GM12878 (cell line): ENCODE measurements around the gene BRAF. TPM values are rescaled to one million over a fixed set of nuclear protein-coding genes. Genes with fewer than 3 reads are reported as not detected.

Experiments used
- ATAC-seq: fragments of 200-7000 bp; cut with Tn5 transposase; 3 replicates; pipeline ENCODE4 v1.9.1; 2020; ENCODE audit warnings: mild to moderate bottlenecking, moderate library complexity
- BruUV-seq: library from RNA; stranded (reverse); fragments of 400-500 nt; replicated peaks from 2 replicates; lab custom pipeline; 2021; lab: Mats Ljungman, UMichigan
- CTCF ChIA-PET: fragments of 300-600 bp; sonication (Branson Sonifier 250); formaldehyde crosslinking; extraction: SDS; loops from one replicate; lab custom pipeline; 2021; ENCODE audit warnings: inconsistent platforms; lab: Yijun Ruan, JAX
- POLR2A ChIA-PET: fragments of 350-600 bp; formaldehyde crosslinking; extraction: SDS; loops from one replicate; lab custom pipeline; 2021; ENCODE audit warnings: inconsistent platforms; lab: Charles Lee
- RAD21 ChIA-PET: fragments of 300-600 bp; sonication (Branson Sonifier 250); formaldehyde crosslinking; loops from one replicate; lab custom pipeline; 2023; ENCODE audit warnings: antibody characterized with exemption; ENCODE audit not compliant: unreplicated experiment; lab: Charles Lee
- SMC1A ChIA-PET: fragments of 300-600 bp; sonication (Branson Sonifier 250); formaldehyde crosslinking; loops from one replicate; lab custom pipeline; 2023; ENCODE audit not compliant: unreplicated experiment, uncharacterized antibody; lab: Charles Lee
- DNase-seq: peaks from one replicate; pipeline ENCODE4 v3.0.0-alpha.2; 2011; ENCODE audit warnings: low read depth, low spot score
- FAIRE-seq: peaks from 3 replicates; lab custom pipeline; 2011; peaks lifted over from hg19 to GRCh38; lab: Jason Lieb, UNC
- H2AFZ ChIP-seq: 2 replicates; pipeline ENCODE4 v1.6.0; 2011; ENCODE audit warnings: low read depth, low read length, control low read depth; ENCODE audit not compliant: control insufficient read depth
- H3K27ac ChIP-seq: 2 replicates; pipeline ENCODE4 v1.5.1; 2011; ENCODE audit warnings: control low read depth; ENCODE audit not compliant: control insufficient read depth, insufficient read depth
- H3K27me3 ChIP-seq, 2 experiments: replicated peaks in 1 of 2; 2 replicates each; pipeline versions ENCODE4 v1.6.0 to v1.6.1; 2011; ENCODE audit warnings: low read length in 1 of 2; ENCODE audit not compliant: control insufficient read depth in 2 of 2, insufficient read depth in 2 of 2
- H3K36me3 ChIP-seq, 2 experiments: 2 replicates each; pipeline ENCODE4 v1.5.1; 2011; ENCODE audit warnings: low read length in 1 of 2; ENCODE audit not compliant: control insufficient read depth in 2 of 2, insufficient read depth in 2 of 2
- H3K4me1 ChIP-seq: 2 replicates; pipeline ENCODE4 v1.6.1; 2011; ENCODE audit warnings: mild to moderate bottlenecking, low read length, moderate library complexity, mixed read lengths; ENCODE audit not compliant: control insufficient read depth, insufficient read depth
- H3K4me2 ChIP-seq: 2 replicates; pipeline ENCODE4 v1.6.0; 2011; ENCODE audit warnings: control low read depth; ENCODE audit not compliant: control insufficient read depth, insufficient read depth
- H3K4me3 ChIP-seq: fragments of 200-600 bp; sonication (generic); 2 replicates; pipeline ENCODE4 v1.5.1; 2016
- H3K79me2 ChIP-seq: 2 replicates; pipeline ENCODE4 v1.6.0; 2011; ENCODE audit warnings: low read length; ENCODE audit not compliant: control insufficient read depth, insufficient read depth
- H3K9ac ChIP-seq: 2 replicates; pipeline ENCODE4 v1.8.0; 2011; ENCODE audit warnings: low read length, control low read depth, mixed read lengths; ENCODE audit not compliant: control insufficient read depth, insufficient read depth
- H3K9me3 ChIP-seq: replicated peaks from 3 replicates; pipeline ENCODE4 v1.5.1; 2011; ENCODE audit warnings: mild to moderate bottlenecking, low read length; ENCODE audit not compliant: control insufficient read depth, insufficient read depth
- H4K20me1 ChIP-seq: 2 replicates; pipeline ENCODE4 v1.6.0; 2011; ENCODE audit not compliant: control insufficient read depth, insufficient read depth
- BCLAF1 ChIP-seq: fragments of 450-650 bp; IDR thresholded peaks from 2 replicates; pipeline ENCODE4 v1.6.1; 2017; ENCODE audit warnings: antibody characterized with exemption, mild to moderate bottlenecking, moderate library complexity
- CBFB ChIP-seq: IDR thresholded peaks from 2 replicates; pipeline ENCODE4 v1.6.1; 2016; ENCODE audit warnings: antibody characterized with exemption, low read depth
- FOS ChIP-seq: IDR thresholded peaks from 3 replicates; pipeline ENCODE4 v1.6.1; 2011; ENCODE audit warnings: borderline replicate concordance; ENCODE audit not compliant: insufficient read length; ENCODE audit errors: extremely low read depth
- JUND ChIP-seq: IDR thresholded peaks from 2 replicates; pipeline ENCODE4 v1.6.1; 2012; ENCODE audit warnings: low read depth, mild to moderate bottlenecking, low read length, improper control_type of control experiment, moderate library complexity
- KDM1A ChIP-seq: fragments of 200-600 bp; sonication (generic); IDR thresholded peaks from 2 replicates; pipeline ENCODE4 v1.6.1; 2016; ENCODE audit warnings: borderline replicate concordance
- NFXL1 ChIP-seq: fragments of 450-650 bp; IDR thresholded peaks from 2 replicates; pipeline ENCODE4 v1.6.1; 2017; ENCODE audit warnings: antibody characterized with exemption, mild to moderate bottlenecking, borderline replicate concordance
- NR2F1 ChIP-seq: fragments of 450-650 bp; conservative IDR thresholded peaks from 2 replicates; pipeline ENCODE4 v1.6.1; 2017; ENCODE audit warnings: mild to moderate bottlenecking
- PAX8 ChIP-seq: fragments of 450-650 bp; IDR thresholded peaks from 2 replicates; pipeline ENCODE4 v1.6.1; 2017; ENCODE audit warnings: mild to moderate bottlenecking, moderate library complexity
- RBBP5 ChIP-seq: fragments of 200-600 bp; sonication (generic); conservative IDR thresholded peaks from 2 replicates; pipeline ENCODE4 v1.6.1; 2016
- YBX1 ChIP-seq: fragments of 450-650 bp; IDR thresholded peaks from 2 replicates; pipeline ENCODE4 v1.6.1; 2016; ENCODE audit warnings: antibody characterized with exemption
- ZNF384 ChIP-seq: IDR thresholded peaks from 2 replicates; pipeline ENCODE4 v1.6.1; 2012; ENCODE audit warnings: low read depth, mild to moderate bottlenecking, low read length, improper control_type of control experiment, borderline replicate concordance
- WGBS: methylation state at CpG from one replicate; pipeline ENCODE4 v1.1.6; 2016; ENCODE audit warnings: low lambda C conversion rate; ENCODE audit not compliant: insufficient replicate concordance, insufficient coverage; ENCODE audit errors: missing lambda C conversion rate; 5-methylcytosine and 5-hydroxymethylcytosine counted together
- in situ Hi-C: fragments of 300-500 bp; cut with MboI; formaldehyde crosslinking; loops from 9 replicates; pipeline ENCODE4 v1.14.3; 2018; ENCODE audit warnings: mixed read lengths
- intact Hi-C: fragments of 100-400 bp; cut with micrococcal nuclease; formaldehyde crosslinking; loops from one replicate; pipeline ENCODE4 v1.14.2; 2022; ENCODE audit not compliant: unreplicated experiment
- polyA plus RNA-seq, 11 experiments: library from polyadenylated mRNA; depleted of rRNA in 4 of 11; unstranded in 6 of 11; stranded (reverse) in 5 of 11; fragments of >200 nt; fragmentation: Nextera tagmentation in 4 of 11; fragmentation: Illumina TruSeq in 1 of 11; extraction: Ambion mirVana in 4 of 11; extraction: Trizol in 1 of 11; gene quantifications; 1 replicate in 1 of 11; 2 replicates in 10 of 11; pipeline versions ENCODE4 v1.2.1 to v1.2.3, GENCODE V29; 2011 to 2016; ENCODE audit warnings: inconsistent platforms in 2 of 11, missing spikeins in 2 of 11, low read depth in 1 of 11
- small RNA-seq: library from RNA; depleted of rRNA; stranded (forward); fragments of <200 nt; gene quantifications from one replicate; pipeline ENCODE3, GENCODE V24; 2014
- total RNA-seq, 4 experiments: library from RNA; depleted of rRNA in 3 of 4; stranded (reverse); fragments of >200 nt in 3 of 4; fragmentation: Illumina TruSeq in 1 of 4; extraction: Trizol in 1 of 4; gene quantifications; 2 replicates each; pipeline versions ENCODE4 v1.2.1 to v1.2.3, GENCODE V29; 2013 to 2021
- TF ChIP-seq, protein P1 (sequence below): IDR thresholded peaks from 2 replicates; pipeline ENCODE4 v1.6.1; 2011; ENCODE audit warnings: borderline replicate concordance, low read depth, mild to moderate bottlenecking, moderate library complexity, mixed read lengths, low read length; ENCODE audit not compliant: insufficient read depth; ENCODE audit errors: extremely low read length

The BRAF gene
- total and polyA plus RNA-seq, 10 of the 15 experiments (the other 5 are each of a cell fraction or from before 2014, with no cell fraction given), result 2.6 to 31.0 (median 10.6) TPM

DNA sequence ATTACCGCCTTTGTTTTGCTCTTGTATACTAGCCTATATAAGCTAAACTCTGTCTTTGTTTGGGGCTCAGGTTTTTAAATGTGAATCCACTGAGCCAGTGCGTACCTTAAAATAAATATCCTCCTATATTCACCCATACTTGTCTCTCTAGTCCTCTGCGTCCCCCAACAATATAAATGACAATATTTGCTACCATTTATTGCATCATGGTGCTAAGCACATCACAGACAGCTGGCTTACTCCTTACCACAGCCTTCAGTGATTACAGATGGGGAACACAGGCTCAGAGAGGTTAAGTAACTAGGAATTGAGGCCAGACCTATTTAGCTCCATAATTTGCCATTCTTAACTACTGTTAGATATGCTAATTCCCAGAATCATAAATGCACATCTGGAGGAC, 255.4 kb downstream of the BRAF start:
- no peak for ATAC-seq
- no peak for TF ChIP-seq FOS
- TF ChIP-seq, protein P1, sequence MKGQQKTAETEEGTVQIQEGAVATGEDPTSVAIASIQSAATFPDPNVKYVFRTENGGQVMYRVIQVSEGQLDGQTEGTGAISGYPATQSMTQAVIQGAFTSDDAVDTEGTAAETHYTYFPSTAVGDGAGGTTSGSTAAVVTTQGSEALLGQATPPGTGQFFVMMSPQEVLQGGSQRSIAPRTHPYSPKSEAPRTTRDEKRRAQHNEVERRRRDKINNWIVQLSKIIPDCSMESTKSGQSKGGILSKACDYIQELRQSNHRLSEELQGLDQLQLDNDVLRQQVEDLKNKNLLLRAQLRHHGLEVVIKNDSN, result no peak
- no peak for TF ChIP-seq KDM1A
- no peak for TF ChIP-seq JUND
- no peak for TF ChIP-seq RBBP5
- TF ChIP-seq NR2F1, result no peak
- no peak for TF ChIP-seq PAX8
- TF ChIP-seq CBFB, result no peak
- no peak for TF ChIP-seq ZNF384
- no peak for TF ChIP-seq BCLAF1
- TF ChIP-seq YBX1, result no peak
- TF ChIP-seq NFXL1, result no peak
- TF ChIP-seq, all 136 proteins: peak for 0
- FAIRE-seq (no peak), DNase-seq (no peak)
- no peak overlapping the region for H3K9ac ChIP-seq
- no peaks in the 10 kb centered on the region; the same call in 1 of the 2 replicates for H3K79me2 ChIP-seq
- H4K20me1 ChIP-seq, result no peaks in the 10 kb centered on the region
- intact Hi-C loops (no loop called here), in situ Hi-C loops (no loop called here)
- H3K4me3 ChIP-seq, result no peak overlapping the region
- ChIA-PET RAD21 (interaction anchor here (1.2 kb wide), 1 partner anchor 9 kb away, joined by 5 read pairs; no protein-coding TSS in a partner anchor), POLR2A (interaction anchor here (0.6 kb wide), 1 partner anchor 17 kb away, joined by 6 read pairs; no protein-coding TSS in a partner anchor), CTCF (interaction anchor here (2.4 kb wide), 1 partner anchor 9 kb away, joined by 12 read pairs; no protein-coding TSS in a partner anchor), SMC1A (interaction anchor here (0.7 to 1.3 kb wide), 5 partner anchors 9 to 346 kb away, joined by 3 to 6 read pairs (median 3); partner anchors contain the start of gene MRPS33)
- WGBS, result 81% methylated on average over 3 of the region's 3 CpGs
- H2AFZ ChIP-seq, result no peak overlapping the region
- no peak overlapping the region for H3K4me2 ChIP-seq
- H3K27ac ChIP-seq, result no peak overlapping the region
- H3K9me3 ChIP-seq, result no peaks in the 10 kb centered on the region
- no peaks in the 10 kb centered on the region for H3K36me3 ChIP-seq
- H3K27me3 ChIP-seq, result no peaks in the 10 kb centered on the region
- peaks cover 17% of the 10 kb centered on the region for H3K4me1 ChIP-seq
- BruUV-seq, result no TSS peak

Small RNA genes within 50 kb of the gene (small RNA-seq; reads per million reads assigned to genes)
- not detected for gene AC006006.1
- gene RNU6-85P, result not detected

Other genes starting within 250 kb of the BRAF start
- 175 and 199 TPM in 2 replicates for gene NDUFB2, start 228.2 kb downstream of the BRAF start, total RNA-seq (2014; rRNA removed)
- gene NDUFB2, start 228.2 kb downstream of the BRAF start, total RNA-seq (2014; rRNA removed; fragmentation: Illumina TruSeq; extraction: Trizol), result 128 and 130 TPM in 2 replicates
- 184 and 186 TPM in 2 replicates for gene NDUFB2, start 228.2 kb downstream of the BRAF start, total RNA-seq (2021)
- 365 and 380 TPM in 2 replicates for gene NDUFB2, start 228.2 kb downstream of the BRAF start, polyA plus RNA-seq (2011; rRNA removed)
- 47.6 and 109 TPM in 2 replicates for gene NDUFB2, start 228.2 kb downstream of the BRAF start, polyA plus RNA-seq (2014; fragmentation: Illumina TruSeq; extraction: Trizol)
- gene NDUFB2, start 228.2 kb downstream of the BRAF start, polyA plus RNA-seq (2014; fragmentation: Nextera tagmentation; extraction: Ambion mirVana), result 1,000 to 10,000 TPM; 1,189 to 1,236 TPM
- 268 and 280 TPM in 2 replicates for gene NDUFB2, start 228.2 kb downstream of the BRAF start, polyA plus RNA-seq (2014; rRNA removed)
- gene NDUFB2, start 228.2 kb downstream of the BRAF start, polyA plus RNA-seq (2016; fragmentation: Nextera tagmentation; extraction: Ambion mirVana), result 100 to 1,000 TPM; 447 to 513 TPM
- 48.4 and 70.9 TPM in 2 replicates for gene MRPS33, start 90.0 kb upstream of the BRAF start, total RNA-seq (2014; rRNA removed)
- gene MRPS33, start 90.0 kb upstream of the BRAF start, total RNA-seq (2014; rRNA removed; fragmentation: Illumina TruSeq; extraction: Trizol), result 107 and 114 TPM in 2 replicates
- gene MRPS33, start 90.0 kb upstream of the BRAF start, total RNA-seq (2021), result 87.8 and 92.0 TPM in 2 replicates
- gene MRPS33, start 90.0 kb upstream of the BRAF start, polyA plus RNA-seq (2011; rRNA removed), result 126 and 177 TPM in 2 replicates
- gene MRPS33, start 90.0 kb upstream of the BRAF start, polyA plus RNA-seq (2014; fragmentation: Illumina TruSeq; extraction: Trizol), result 121 and 154 TPM in 2 replicates
- 100 to 1,000 TPM; 336 to 372 TPM for gene MRPS33, start 90.0 kb upstream of the BRAF start, polyA plus RNA-seq (2014; fragmentation: Nextera tagmentation; extraction: Ambion mirVana)
- gene MRPS33, start 90.0 kb upstream of the BRAF start, polyA plus RNA-seq (2014; rRNA removed), result 71.3 and 81.1 TPM in 2 replicates
- gene MRPS33, start 90.0 kb upstream of the BRAF start, polyA plus RNA-seq (2016; fragmentation: Nextera tagmentation; extraction: Ambion mirVana), result 100 to 1,000 TPM; 151 to 170 TPM
- gene TMEM178B, start 149.1 kb upstream of the BRAF start, total RNA-seq (2014; rRNA removed), result 0.05 and 0.06 TPM in 2 replicates
- gene TMEM178B, start 149.1 kb upstream of the BRAF start, total RNA-seq (2014; rRNA removed; fragmentation: Illumina TruSeq; extraction: Trizol), result 0.04 and 0.05 TPM in 2 replicates
- 0.03 and 0.05 TPM in 2 replicates for gene TMEM178B, start 149.1 kb upstream of the BRAF start, total RNA-seq (2021)
- 1.1 and 1.2 TPM in 2 replicates for gene TMEM178B, start 149.1 kb upstream of the BRAF start, polyA plus RNA-seq (2011; rRNA removed)
- 0.03 TPM in 2 replicates for gene TMEM178B, start 149.1 kb upstream of the BRAF start, polyA plus RNA-seq (2014; fragmentation: Illumina TruSeq; extraction: Trizol)
- gene TMEM178B, start 149.1 kb upstream of the BRAF start, polyA plus RNA-seq (2014; fragmentation: Nextera tagmentation; extraction: Ambion mirVana), result under 1 TPM; 0.02 to 0.03 TPM
- gene TMEM178B, start 149.1 kb upstream of the BRAF start, polyA plus RNA-seq (2014; rRNA removed), result 0.01 TPM in 2 replicates
- not detected for gene TMEM178B, start 149.1 kb upstream of the BRAF start, polyA plus RNA-seq (2016; fragmentation: Nextera tagmentation; extraction: Ambion mirVana)